ENCODE results near the gene PDLIM4.

PDLIM4 gene

DNA sequence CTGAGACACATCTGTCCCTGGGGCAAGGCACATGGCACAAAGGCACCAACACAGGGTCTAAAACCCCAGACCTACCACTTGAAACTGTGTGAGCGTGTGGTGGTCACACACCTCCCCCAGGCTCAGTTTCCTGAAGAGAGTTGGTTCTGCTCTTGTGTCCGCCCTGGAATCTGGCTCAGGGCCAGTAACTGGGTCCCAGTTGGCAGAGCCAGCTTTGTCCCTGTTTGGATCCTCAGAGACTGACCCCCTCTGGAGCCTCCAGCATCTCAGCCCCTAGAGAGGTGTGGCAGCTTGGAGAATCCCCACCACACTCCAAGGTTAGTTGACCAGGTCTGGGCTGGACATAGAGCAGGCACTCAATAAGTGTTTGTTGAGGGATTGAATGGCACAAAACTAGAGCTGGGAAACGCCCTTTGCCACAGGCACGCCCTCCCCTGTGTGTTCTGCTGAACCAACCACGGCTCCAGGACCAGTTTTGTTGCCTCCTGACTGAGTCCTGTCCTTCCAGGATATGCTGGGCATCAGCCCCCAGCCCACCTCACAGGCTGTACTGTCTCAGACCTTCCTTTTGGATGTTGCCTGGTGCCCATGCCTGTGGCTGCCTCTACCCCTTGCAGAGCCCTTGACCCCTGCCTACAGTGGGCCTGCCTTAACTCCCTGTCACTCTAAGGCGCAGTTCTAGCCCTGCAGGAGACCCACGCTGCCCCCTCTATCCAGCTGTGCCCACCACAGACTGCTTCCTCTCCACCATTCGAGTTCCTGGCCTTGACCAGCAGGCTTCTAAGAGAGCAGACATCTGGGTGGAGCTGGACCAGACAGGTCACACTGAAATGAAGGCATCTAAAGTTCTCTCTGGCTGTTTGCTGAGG is 3.8 kb upstream of the PDLIM4 start:
- no peak for DNase-seq (ENCODE audit: low read depth in 3 of 3)

DNA sequence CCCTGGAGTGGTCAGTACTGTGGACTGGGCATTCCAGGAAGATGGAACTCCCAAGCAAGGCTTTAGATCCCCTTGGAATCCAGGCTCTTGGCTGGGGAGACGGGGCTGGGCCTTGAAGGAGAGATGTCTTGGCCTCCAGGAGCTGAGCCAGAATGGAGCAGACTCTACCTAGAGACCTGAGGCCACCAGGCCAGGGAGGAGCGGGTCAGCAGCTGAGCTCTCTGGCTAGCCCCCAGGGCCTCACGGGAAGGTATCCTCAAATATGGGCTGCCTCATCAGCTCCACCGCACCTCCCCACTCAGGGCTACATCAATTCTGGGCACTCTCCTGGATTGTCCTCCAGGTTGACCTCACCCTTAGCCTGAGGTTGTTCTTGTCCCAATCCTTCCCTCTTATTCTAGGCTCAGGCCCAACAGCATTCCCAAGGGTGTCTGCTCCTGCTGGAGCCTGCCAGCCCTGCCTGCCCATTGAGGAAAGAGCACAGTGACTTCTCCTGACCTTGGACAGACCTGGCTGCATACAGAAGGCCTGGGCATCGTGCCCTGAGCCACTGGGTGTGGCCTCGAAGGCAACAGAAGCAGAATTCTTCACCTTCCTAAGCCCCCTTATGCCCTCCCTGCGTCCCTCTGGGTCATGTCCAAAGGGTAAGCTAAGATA is 3.0 kb upstream of the PDLIM4 start:
- DNase-seq (ENCODE audit: low read depth in 3 of 3) = no peak

DNA sequence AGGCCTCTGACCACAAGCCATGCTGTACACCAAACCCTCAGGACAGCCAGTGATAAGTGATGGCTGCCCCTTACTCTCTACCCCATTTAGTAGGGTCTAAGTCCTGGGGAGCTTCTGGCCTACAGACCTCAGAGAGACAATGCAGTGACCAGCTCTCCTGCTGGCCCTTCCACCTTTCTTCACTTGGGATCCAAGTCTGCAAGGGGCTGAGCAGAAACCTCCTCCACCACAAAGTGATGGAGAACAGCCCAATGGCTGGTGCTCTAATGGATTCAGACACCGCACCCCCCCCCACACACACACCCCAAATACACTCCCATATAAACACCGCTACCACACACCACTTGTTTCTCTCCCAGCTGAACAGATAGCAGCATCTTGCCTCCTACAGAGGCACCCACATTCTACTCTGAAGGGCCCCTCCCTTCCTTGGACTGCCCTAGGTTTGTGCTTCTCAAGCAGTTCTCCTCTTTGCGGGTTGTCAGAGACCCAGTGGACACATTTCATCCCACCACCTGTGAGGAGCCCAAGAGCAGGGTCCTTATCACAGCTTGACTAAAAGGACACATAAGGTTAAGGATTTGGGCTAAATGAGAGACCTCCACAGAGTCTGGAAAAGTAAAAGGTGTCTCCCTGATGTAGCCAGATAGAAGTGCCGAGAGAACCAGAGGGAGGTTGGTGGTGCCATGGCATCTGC is 1.3 kb upstream of the PDLIM4 start:
- DNase-seq (ENCODE audit: low read depth in 3 of 3) = no peak

DNA sequence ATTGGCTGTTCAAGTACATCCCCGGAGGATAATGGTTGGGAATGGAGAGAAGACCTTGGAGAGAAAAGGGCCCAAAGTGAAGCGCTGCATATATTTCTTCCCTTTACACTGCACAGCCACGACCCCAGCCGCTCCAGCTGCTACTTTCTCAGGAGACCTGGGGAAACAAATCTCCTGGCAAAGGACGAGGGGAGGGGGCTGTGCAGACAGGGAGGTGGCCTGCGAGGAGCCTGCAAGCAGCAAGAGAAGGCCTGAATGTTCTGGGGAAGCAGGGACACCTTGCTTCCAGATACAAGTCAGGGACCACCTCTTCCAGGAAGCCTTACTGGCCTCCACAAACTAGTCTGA is 739 bp upstream of the PDLIM4 start:
- DNase-seq (ENCODE audit: low read depth in 3 of 3) = no peak

DNA sequence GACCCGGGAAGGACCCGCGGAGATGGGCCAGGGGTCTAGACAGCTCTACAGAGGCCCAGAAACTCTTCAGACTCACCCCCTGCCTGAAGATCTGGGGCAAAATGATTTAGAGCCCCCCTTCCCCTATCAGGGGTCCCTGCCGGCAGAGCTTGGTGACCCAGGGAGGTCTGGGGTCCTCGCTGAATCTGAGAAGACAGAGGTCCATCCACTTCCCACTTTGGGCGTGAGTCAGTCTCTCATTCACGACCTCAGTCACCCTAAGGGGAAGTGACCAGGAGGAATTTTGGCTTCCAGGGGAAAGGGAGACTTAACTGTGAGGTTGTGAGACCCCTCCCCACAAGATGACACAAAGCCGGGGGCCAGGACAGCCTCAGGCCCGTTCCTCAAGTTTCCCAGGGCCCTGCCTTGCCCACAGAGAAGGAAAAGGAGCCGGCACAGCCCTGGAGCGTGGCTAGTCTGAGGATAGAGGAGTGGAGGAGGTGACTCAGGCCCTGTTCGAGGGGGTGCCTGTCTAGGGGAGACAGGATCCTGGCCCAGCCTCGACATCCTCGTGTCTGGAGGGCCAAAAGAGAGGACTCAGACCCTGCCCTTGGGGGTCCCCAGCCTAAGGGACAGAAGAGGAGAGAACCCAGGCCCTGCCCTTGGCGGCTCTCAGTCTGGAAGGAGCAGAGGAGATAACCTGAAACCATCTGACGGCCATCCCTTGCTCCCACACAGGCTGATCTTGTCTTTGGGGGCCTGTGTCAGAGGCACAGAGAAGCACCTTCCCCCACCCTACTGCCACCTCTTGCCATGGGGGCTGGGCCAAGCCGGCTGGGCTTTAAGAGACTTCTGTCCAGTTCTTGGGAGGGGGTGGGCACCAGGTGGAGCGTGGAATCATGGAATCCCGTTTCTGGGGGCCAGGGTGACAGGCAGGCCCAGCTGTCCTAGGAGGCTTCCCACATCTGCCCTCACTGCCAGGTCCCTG is 889 bp downstream of the PDLIM4 start:
- DNase-seq (ENCODE audit: low read depth in 3 of 3) = no peak

DNA sequence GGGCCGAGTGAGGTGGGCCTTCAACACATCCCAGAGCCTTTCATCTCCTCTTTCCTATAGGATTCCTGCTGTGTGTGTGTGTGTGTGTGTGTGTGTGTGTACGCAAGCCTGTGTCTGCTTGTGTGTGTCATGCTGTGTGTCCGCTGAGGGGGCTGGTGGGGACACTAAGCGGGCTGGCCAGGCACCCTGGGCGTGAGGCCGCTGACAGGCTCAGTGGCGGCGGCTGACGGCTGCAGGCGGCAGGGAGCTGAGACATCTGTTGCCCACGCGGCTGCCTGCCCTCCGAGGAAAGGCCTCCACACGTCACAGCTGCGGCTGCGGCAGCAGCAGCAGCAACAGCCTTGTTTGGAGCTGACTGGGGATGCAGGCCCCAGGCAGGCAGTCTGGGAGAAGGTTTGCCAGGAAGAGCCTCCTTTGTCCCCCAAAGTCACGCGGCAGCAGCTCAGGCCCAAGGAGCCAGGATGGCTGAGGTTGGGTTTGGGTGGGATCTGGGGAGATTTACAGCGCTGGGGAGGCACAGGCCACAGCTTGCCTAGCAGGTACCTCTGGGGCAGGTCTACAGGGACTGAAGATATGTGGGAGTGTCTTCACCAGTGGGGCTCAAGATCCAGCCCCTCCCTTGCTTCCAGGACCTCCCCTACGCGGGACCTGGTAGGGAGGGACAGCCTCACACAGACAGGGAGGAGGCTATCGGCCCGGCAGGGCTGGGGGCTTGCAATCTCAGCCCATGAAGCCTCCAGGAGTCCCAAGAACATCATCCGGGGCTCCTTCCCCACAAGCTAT is 1.8 kb downstream of the PDLIM4 start:
- DNase-seq (ENCODE audit: low read depth in 3 of 3) = no peak

DNA sequence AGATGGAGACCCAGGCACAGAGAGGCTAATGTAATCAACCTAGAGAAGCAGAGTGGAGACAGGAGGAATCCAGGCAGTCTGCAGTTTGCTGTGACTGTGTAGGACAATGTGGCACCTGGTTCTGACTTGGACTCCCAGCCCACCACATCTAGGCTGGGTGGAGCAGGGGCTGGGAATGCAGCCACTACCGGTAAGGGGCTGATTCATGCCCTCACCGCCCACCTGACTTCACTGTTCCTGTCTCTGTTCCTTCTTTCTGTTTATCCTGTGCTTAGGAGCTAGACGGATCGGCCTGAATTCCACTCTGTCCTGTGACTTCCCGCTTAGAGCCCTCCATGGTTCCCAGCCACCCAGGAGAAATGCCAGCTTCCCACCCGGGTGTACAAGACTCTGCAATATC is 2.6 kb downstream of the PDLIM4 start:
- DNase-seq (ENCODE audit: low read depth in 3 of 3) = no peak

DNA sequence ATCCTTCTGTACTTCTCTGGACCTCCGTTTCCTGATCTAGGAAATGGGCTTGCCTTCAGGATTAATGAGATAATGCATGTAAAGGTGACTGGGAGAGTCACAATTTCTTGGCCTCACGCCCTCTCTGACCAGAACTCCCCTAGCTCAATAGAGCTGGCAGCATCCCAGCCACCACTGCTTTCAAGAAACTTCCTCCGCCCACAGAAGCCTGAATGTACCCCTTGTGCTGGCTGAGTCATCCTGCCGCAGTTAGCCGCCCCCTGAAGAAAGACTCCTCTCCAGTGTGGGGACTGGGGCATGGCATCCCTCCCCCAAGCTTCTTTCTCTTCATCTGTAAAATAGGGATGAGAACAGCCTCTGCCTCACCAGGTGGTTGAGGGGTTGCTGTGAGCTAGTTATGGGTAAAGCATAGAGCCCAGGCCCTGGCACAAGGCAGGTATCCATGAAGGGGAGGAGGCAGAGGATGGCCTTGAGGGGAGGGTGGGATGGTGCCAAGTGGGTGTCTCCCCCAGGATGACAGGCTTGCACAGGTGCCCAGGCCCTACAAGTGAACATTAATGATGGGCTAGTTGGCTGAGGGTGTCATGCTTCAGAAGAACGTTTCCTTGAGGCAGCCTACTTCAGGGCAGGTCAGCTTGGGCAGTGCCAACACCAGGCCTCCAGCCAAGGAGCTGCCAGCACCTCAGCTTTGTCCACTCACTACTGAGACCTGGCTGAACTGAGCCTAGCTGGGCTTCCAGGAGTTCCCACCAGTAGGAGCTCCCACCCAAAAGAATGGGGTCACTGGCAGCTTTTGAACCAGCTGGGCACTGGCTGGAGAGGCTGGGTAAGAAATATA is 3.4 kb downstream of the PDLIM4 start:
- peak in 2 of 3 experiments; percentile 27 to 31 for DNase-seq (ENCODE audit: low read depth in 3 of 3)

DNA sequence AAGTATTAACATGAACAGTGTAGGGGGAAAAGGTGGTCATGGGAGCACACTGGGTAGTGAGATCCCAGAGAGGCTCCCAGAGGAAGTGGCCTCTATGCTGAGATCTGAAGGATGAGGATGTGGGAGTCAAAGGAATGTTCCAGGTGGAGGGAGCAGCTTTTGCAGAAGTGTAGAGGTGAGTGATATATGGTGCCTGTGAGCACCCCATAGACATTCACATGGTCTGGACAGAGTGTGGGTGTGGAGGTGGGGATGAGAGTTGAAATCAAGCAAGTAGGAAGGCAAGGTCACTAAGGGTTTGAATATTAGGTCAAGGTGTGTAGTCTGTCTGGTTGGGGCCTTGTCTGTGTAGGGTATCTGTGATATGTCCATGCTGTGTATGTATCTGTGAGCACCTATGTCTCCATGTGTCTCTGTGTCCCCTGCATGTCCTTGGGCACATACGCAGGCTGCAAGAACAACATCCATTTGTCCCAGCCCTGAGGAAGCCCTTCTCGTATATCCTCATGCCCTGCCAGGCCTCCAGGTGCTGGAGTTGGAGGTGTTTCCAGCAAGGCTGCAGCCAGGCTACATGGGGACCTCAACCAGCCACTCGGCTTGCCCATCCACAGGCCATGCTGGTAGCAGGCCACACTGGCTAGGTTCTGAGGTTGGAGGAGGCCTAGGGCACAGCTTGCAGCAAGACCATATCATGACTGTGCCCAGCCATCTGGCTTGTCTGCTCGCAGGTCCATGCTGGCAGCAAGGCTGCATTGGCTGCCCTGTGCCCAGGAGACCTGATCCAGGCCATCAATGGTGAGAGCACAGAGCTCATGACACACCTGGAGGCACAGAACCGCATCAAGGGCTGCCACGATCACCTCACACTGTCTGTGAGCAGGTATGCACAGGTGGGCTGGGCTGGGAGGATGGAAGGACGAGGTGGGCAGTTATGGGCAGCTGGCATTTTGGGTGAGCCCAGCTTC is 4.7 kb downstream of the PDLIM4 start:
- no peak for DNase-seq (ENCODE audit: low read depth in 3 of 3)

DNA sequence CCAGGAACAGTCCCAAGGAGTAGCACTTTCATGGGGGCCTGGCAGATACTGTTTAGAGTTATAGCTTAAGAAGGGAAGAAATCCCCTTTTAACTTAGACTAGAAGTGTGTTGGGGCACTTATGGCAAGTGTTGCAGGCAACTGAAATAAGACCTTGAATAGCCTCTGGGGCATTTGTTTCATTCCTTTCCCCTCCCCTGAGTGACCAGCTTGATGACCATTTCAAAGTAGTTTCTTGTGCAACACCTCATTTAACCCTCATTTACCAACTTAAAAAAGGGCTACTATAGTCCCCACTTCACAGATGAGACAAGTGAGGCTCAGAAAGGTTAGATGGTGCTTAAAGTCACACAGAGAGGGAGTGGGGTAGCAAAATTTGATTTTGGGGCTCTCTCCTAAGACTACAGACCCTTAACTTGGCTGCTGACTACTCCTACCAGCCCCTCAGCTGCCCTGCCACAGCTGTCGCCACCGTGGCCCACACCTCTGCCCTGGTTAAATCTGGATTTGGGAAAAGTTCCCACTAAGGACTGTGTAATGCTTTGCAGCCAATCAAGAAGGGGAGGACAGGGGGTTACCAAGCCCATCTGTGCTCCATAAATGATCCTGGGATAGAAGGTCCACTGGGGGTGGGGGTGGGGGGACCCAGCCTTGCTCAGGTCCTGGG is 5.5 kb downstream of the PDLIM4 start:
- DNase-seq (ENCODE audit: low read depth in 3 of 3) = no peak

DNA sequence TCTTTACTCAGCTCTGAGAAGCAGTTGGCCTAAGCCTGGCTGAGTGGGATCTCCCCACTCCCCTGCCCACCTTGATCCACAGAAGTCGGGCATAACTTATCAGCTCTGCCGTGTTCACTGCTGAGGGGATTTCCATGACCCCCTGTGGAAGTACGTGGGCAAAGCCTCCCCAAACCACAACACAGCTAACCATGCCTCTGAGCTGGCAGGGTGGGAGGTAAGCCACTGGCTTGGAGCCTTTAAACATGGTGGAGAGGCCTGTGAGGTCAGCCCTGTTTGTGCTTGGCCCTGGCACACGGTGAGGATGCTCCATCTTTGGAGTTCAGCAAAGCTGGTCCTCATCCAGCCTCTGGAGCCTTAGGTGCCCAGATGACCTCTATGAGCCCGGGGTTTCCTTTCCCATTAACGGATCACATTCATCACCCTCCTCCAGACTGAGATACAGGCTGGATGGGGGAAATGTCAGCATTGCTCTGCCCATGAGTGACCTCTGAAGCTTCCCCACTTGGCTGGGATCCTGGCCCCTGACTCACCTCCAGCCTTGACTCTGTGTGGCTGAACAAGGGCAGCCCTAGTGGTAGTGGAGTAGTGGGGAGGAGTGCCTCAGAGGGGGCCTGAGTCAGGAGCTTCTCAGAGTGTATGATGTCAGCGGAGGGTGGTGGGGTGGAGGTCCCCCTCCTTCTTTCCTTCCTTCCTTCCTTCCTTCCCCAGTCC is 6.2 kb downstream of the PDLIM4 start:
- DNase-seq (ENCODE audit: low read depth in 3 of 3) = no peak

DNA sequence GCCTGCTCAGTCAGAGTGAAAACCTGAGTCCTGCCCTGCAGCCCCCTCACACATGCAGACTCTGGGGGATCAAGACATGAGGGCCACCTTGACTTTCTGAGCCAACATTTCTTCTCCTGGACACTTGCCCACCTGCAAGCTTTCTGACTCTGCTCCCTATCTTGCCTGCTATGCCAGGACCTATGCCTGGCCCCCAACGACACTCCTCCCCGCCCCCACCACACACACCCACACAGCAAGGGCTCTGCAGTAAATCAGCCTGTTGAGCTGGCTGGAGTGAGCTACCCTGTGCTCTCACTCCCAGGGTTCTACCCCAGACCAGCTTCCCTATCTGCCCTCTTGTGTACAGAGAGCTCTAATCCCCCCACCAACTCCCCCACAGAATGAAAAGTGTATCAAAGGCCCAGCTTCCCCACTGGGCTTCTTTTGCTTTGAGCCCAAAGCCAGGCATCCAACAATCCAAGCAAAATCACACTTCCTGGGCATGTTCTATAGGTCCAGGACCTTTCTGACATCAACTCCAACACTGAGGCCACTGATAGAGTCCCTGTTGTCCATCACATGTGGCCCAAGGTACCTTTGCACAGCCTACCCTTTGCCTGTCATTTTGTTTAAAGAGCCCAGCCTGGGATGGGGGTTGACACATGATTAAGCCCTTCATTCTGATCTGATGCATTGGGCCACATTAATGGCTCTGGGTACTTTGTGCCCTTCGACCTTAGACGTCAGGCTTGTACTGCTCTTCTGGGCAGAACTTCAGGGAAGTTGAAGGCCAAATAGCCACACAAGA is 7.2 kb downstream of the PDLIM4 start:
- DNase-seq (ENCODE audit: low read depth in 3 of 3) = no peak

DNA sequence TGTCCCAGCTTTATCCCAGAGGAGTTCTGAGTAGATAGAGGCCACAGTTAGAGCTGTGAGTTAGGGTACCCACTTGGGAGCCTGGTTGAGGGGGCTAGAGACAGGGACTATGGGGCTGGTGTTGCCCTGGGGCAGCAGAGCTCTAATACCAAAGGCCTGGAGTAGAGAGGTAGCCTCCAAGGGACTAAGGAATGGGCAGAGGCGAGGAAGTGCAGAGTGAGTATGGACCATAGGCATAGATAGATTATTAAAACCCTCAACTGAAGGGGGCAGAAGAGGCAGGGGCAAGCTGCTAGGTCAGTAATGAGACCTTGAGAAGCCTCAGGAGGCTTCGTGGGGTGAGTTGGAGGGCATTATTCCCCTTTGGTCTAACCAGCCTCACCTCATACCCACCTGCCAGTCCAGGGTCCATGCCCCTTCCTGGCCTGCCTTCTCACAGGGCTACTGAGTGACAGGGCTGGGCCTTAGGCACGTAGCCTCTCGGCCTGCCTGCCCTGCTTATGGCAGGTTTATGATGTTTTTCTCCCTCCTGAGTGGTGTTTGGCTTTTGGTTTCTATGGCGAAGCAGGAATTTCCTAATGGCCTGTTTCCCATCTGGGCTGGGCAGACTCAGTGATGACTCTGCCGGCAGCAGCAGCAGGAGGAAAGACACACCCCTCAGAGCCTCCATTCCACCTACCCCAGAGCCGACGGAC is 8.0 kb downstream of the PDLIM4 start:
- DNase-seq (ENCODE audit: low read depth in 3 of 3) = no peak

DNA sequence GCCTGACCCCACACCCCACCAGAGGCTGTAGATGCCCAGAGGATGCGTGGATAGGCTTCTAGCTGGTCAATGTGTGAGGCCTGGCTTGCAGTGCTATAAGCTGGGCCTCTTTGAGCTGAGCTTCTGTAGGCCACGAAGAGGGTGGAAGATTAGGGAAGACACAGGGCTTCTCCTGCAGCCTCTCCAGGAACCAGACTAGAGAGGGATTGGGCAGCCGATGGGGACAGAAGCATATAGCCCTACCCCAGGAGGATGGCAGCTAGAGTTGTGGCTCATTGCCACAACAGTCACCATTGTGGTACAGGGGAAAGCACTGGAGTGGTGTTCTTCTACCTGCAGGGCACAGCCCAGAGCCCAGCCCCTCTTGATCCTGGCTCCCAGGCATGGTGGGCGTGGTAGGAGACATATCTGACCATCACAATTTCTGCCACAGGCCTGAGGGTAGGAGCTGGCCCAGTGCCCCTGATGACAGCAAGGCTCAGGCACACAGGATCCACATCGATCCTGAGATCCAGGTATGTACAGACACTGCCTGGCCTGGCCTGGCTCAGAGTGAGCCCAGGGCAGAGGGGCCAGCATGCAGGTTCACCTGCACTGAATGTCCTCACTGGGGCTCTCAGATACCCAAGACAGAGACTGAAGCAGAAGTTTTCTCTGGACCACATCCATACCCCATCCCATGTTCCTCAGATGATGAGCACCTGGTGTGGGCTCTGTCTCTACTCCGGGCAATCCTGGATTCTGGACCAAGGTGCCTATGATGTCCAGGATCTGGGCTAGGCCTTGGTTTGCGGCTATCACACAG is 8.7 kb downstream of the PDLIM4 start:
- no peak for DNase-seq (ENCODE audit: low read depth in 3 of 3)

DNA sequence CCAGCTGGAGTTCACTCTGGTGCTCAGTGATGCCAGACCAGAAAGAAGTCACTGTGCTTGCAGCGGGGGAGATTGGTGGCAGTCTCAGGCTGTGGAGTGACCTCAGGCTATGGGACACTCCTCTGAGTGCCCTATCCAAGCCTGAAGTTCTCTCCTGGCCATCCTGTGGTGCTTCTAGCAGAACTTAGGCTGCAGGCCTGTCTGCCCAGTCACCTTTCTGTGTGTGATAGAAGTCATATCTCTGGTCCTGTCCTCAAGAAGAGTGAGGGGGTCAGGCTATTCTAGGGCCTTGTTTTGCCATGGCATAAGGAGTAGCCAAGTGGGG is 9.3 kb downstream of the PDLIM4 start:
- DNase-seq (ENCODE audit: low read depth in 3 of 3) = no peak
